Prostate gland (tissue), 2 donors: Measurements from ENCODE around the gene DOCK11. TPM values are rescaled to one million over a fixed set of nuclear protein-coding genes. Genes with fewer than 3 reads are reported as not detected.

Source experiments
- DNase-seq: peaks from one replicate; pipeline ENCODE4 v3.0.0-alpha.2; 2019; ENCODE audit warnings: low spot score
- H3K27ac ChIP-seq, 2 donors: fragments of 200-600 bp; sonication (generic); 2 replicates each; pipeline ENCODE4 v1.5.1; 2017 to 2019
- H3K27me3 ChIP-seq: fragments of 200-600 bp; sonication (generic); replicated peaks from 2 replicates; pipeline ENCODE4 v1.5.1; 2019; ENCODE audit not compliant: insufficient read depth
- H3K36me3 ChIP-seq, 2 donors: fragments of 200-600 bp; sonication (generic); 1 replicate in 1 of 2; 2 replicates in 1 of 2; pipeline versions ENCODE4 v1.5.1 to v1.8.1; 2017 to 2019
- H3K4me1 ChIP-seq: fragments of 200-600 bp; sonication (generic); replicated peaks from 2 replicates; pipeline ENCODE4 v1.5.1; 2019
- H3K4me3 ChIP-seq, 2 donors: fragments of 200-600 bp; sonication (generic); 2 replicates each; pipeline ENCODE4 v1.5.1; 2017 to 2019
- H3K9me3 ChIP-seq: fragments of 200-600 bp; sonication (generic); 2 replicates; pipeline ENCODE4 v1.5.1; 2017
- POLR2A ChIP-seq: fragments of 450-650 bp; IDR thresholded peaks from one replicate; pipeline ENCODE4 v1.6.1; 2016; ENCODE audit warnings: antibody characterized with exemption, mild to moderate bottlenecking
- POLR2AphosphoS5 ChIP-seq: sonication (generic); formaldehyde crosslinking; IDR thresholded peaks from one replicate; pipeline ENCODE4 v1.6.1; 2017; ENCODE audit warnings: antibody characterized with exemption
- WGBS: methylation state at CpG from one replicate; pipeline ENCODE4 v1.1.5; 2018; 5-methylcytosine and 5-hydroxymethylcytosine counted together
- intact Hi-C: fragments of 100-400 bp; cut with DNase I; formaldehyde crosslinking; loops from one replicate; pipeline ENCODE4 v1.14.2; 2022
- total RNA-seq, 2 donors: library from RNA; depleted of rRNA; stranded (reverse); fragments of >200 nt; gene quantifications; one replicate each; pipeline ENCODE4 v1.1.0, GENCODE V29; 2016
- TF ChIP-seq, protein P1 (sequence below), 4 experiments: fragments of 200-600 bp in 2 of 4; fragments of 450-650 bp in 2 of 4; sonication (generic) in 2 of 4; IDR thresholded peaks; 1 replicate in 3 of 4; 2 replicates in 1 of 4; pipeline ENCODE4 v1.5.1; 2016 to 2019; ENCODE audit warnings: antibody characterized with exemption in 4 of 4, mild to moderate bottlenecking in 2 of 4, moderate library complexity in 2 of 4

DOCK11 gene
- total RNA-seq, 2 donors from 2014 or later, result 2.6 to 4.7 TPM

- TF ChIP-seq POLR2AphosphoS5 (no peak), POLR2A (no peak)
- TF ChIP-seq, protein P1, sequence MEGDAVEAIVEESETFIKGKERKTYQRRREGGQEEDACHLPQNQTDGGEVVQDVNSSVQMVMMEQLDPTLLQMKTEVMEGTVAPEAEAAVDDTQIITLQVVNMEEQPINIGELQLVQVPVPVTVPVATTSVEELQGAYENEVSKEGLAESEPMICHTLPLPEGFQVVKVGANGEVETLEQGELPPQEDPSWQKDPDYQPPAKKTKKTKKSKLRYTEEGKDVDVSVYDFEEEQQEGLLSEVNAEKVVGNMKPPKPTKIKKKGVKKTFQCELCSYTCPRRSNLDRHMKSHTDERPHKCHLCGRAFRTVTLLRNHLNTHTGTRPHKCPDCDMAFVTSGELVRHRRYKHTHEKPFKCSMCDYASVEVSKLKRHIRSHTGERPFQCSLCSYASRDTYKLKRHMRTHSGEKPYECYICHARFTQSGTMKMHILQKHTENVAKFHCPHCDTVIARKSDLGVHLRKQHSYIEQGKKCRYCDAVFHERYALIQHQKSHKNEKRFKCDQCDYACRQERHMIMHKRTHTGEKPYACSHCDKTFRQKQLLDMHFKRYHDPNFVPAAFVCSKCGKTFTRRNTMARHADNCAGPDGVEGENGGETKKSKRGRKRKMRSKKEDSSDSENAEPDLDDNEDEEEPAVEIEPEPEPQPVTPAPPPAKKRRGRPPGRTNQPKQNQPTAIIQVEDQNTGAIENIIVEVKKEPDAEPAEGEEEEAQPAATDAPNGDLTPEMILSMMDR (IDR thresholded peaks at IDR 0.05), result no peak
- Histone ChIP-seq H3K27ac (no peak overlapping the region), H3K36me3 (no peaks in the 10 kb centered on the region), H3K4me1 (no peaks in the 10 kb centered on the region), H3K9me3 (no peaks in the 10 kb centered on the region), H3K4me3 (no peak overlapping the region), H3K27me3 (no peaks in the 10 kb centered on the region)
- 85% methylated on average over 5 of the region's 5 CpGs for WGBS
- intact Hi-C loops, result no loop called here
- no peak for DNase-seq
Measured at GRCh38 chrX:118538386-118538785, 42.8 kb downstream of the DOCK11 start.

- no peak for DNase-seq
Measured at GRCh38 chrX:118540342-118540741, 44.7 kb downstream of the DOCK11 start.

DNA sequence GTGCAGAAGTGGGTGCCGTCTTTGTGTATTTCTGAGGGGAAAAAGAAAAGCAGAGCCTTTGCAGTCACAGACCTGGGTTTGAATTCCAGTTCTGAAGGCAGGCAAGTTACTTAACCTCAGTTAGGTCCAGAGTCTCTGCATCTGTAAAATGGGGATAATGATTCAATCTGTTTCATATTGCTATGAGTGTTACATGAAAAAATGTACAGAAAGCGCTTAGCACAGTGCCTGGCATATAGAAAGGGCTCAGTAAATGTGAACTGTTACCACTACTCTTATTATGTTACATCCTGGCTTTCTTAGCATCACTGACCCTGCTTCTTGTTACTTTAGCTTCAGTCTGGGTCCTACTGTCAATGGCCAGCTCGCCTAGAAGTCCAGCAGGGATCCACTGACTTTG, 45.9 kb downstream of the DOCK11 start:
- no peak overlapping the region for H3K27ac ChIP-seq
- no peaks in the 10 kb centered on the region for H3K36me3 ChIP-seq
- no peaks in the 10 kb centered on the region for H3K4me1 ChIP-seq
- WGBS, result 91% methylated on average over 3 of the region's 3 CpGs
- H3K27me3 ChIP-seq, result no peaks in the 10 kb centered on the region
- intact Hi-C loops, result no loop called here
- H3K4me3 ChIP-seq, result no peak overlapping the region
- TF ChIP-seq, protein P1 (IDR thresholded peaks at IDR 0.05), result no peak
- no peak for TF ChIP-seq POLR2AphosphoS5
- TF ChIP-seq POLR2A, result no peak
- H3K9me3 ChIP-seq, result no peaks in the 10 kb centered on the region
- no peak for DNase-seq

More at GRCh38 chrX:118540342-118540741, 44.7 kb downstream of the DOCK11 start:
- WGBS, result 91% methylated on average over 4 of the region's 4 CpGs
- no peaks in the 10 kb centered on the region for H3K4me1 ChIP-seq
- no peak overlapping the region for H3K27ac ChIP-seq
- TF ChIP-seq POLR2A (no peak), POLR2AphosphoS5 (no peak)
- TF ChIP-seq, protein P1 (IDR thresholded peaks at IDR 0.05), result no peak
- no peaks in the 10 kb centered on the region for H3K36me3 ChIP-seq
- no peaks in the 10 kb centered on the region for H3K9me3 ChIP-seq
- H3K4me3 ChIP-seq, result no peak overlapping the region
- intact Hi-C loops, result no loop called here
- H3K27me3 ChIP-seq, result no peaks in the 10 kb centered on the region

DNA sequence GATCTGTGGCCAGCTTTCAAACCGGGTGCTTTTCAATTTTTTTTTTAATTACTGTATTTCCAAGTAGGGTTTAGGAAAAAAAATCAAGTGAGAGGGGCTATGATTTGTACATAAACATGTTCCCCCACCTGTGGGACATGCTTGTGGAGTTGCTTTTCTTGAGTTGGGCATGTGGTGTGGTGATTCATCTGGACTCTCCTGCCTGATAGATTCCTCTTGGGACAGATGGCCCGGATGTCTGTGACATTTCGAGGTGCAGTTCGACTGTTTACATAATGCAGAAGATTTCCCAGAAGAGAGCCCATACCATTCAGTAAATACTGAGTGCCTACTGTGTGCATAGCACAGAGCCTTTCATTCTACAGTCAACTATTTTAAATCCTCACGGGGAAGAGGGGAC, 49.9 kb downstream of the DOCK11 start:
- TF ChIP-seq, protein P1 (IDR thresholded peaks at IDR 0.05), result no peak
- TF ChIP-seq POLR2AphosphoS5 (no peak), POLR2A (no peak)
- no peak for DNase-seq
- Histone ChIP-seq H3K27me3 (no peaks in the 10 kb centered on the region), H3K9me3 (no peaks in the 10 kb centered on the region), H3K36me3 (no peaks in the 10 kb centered on the region), H3K4me1 (no peaks in the 10 kb centered on the region), H3K27ac (no peak overlapping the region), H3K4me3 (no peak overlapping the region)
- 87% methylated on average over 5 of the region's 5 CpGs for WGBS
- intact Hi-C loops, result no loop called here

GRCh38 chrX:118548841-118549240, 53.2 kb downstream of the DOCK11 start:
- WGBS, result 84% methylated on average over 3 of the region's 3 CpGs
- no peaks in the 10 kb centered on the region for H3K9me3 ChIP-seq
- no peak overlapping the region for H3K4me3 ChIP-seq
- intact Hi-C loops, result no loop called here
- DNase-seq, result no peak
- no peaks in the 10 kb centered on the region for H3K36me3 ChIP-seq
- H3K27ac ChIP-seq, result no peak overlapping the region
- H3K4me1 ChIP-seq, result no peaks in the 10 kb centered on the region
- TF ChIP-seq, protein P1 (IDR thresholded peaks at IDR 0.05), result no peak
- TF ChIP-seq POLR2A (no peak), POLR2AphosphoS5 (no peak)
- no peaks in the 10 kb centered on the region for H3K27me3 ChIP-seq
